HepG2 (cell line): ENCODE measurements around the gene STK40. TPM values are rescaled to one million over a fixed set of nuclear protein-coding genes. Genes with fewer than 3 reads are reported as not detected.

Source experiments
- ARID3A ChIP-seq: IDR thresholded peaks from 2 replicates; pipeline ENCODE4 v1.6.1; 2012; ENCODE audit warnings: low read depth, low read length, improper control_type of control experiment
- ARID5B ChIP-seq: IDR thresholded peaks from 2 replicates; pipeline ENCODE4 v1.4.0; 2020; ENCODE audit warnings: mild to moderate bottlenecking, missing genetic modification reagents
- HIC2 ChIP-seq: sonication (generic); formaldehyde crosslinking; IDR thresholded peaks from 2 replicates; pipeline ENCODE4 v1.9.0; 2022; ENCODE audit warnings: low read depth, missing genetic modification reagents
- KAT2B ChIP-seq: fragments of 150-350 bp; IDR thresholded peaks from 2 replicates; pipeline ENCODE4 v1.6.1; 2014; ENCODE audit warnings: low read depth, low read length, borderline replicate concordance
- LCORL ChIP-seq, 2 experiments: fragments of 450-650 bp in 1 of 2; sonication (generic) in 1 of 2; formaldehyde crosslinking in 1 of 2; IDR thresholded peaks; 2 replicates each; pipeline versions ENCODE4 v1.5.0 to v1.6.1; 2017 to 2020; ENCODE audit warnings: antibody characterized with exemption in 1 of 2, missing genetic modification reagents in 1 of 2
- PHF5A ChIP-seq: IDR thresholded peaks from one replicate; pipeline ENCODE4 v1.6.1; 2018; ENCODE audit warnings: low read depth, missing genetic modification reagents; ENCODE audit not compliant: unreplicated experiment
- POLR2AphosphoS5 ChIP-seq: IDR thresholded peaks from 2 replicates; pipeline ENCODE4 v1.6.1; 2012; ENCODE audit warnings: low read depth, low read length
- SIN3A ChIP-seq: IDR thresholded peaks from 2 replicates; pipeline ENCODE4 v1.6.1; 2011; ENCODE audit warnings: low read depth, mild to moderate bottlenecking, control low read depth, low read length, borderline replicate concordance
- TAF15 ChIP-seq: fragments of 200-400 bp; formaldehyde crosslinking; IDR thresholded peaks from one replicate; pipeline ENCODE4 v1.6.1; 2018; ENCODE audit warnings: mild to moderate bottlenecking, low read depth, low read length; ENCODE audit not compliant: poor library complexity, severe bottlenecking
- THAP11 ChIP-seq: IDR thresholded peaks from 2 replicates; pipeline ENCODE4 v1.6.1; 2016; ENCODE audit warnings: missing biosample characterization, missing genetic modification reagents
- ZBTB46 ChIP-seq: sonication (generic); formaldehyde crosslinking; IDR thresholded peaks from 2 replicates; pipeline ENCODE4 v1.4.0; 2020; ENCODE audit warnings: mild to moderate bottlenecking, missing genetic modification reagents, borderline replicate concordance
- ZNF230 ChIP-seq: sonication (generic); formaldehyde crosslinking; IDR thresholded peaks from 2 replicates; pipeline ENCODE4 v1.4.0; 2020; ENCODE audit warnings: mild to moderate bottlenecking, missing genetic modification reagents
- ZNF280B ChIP-seq: sonication (generic); formaldehyde crosslinking; IDR thresholded peaks from 2 replicates; pipeline ENCODE4 v1.5.0; 2020; ENCODE audit warnings: missing genetic modification reagents, mild to moderate bottlenecking, borderline replicate concordance
- ZNF83 ChIP-seq: sonication (generic); formaldehyde crosslinking; IDR thresholded peaks from 2 replicates; pipeline ENCODE4 v1.4.0; 2020; ENCODE audit warnings: missing genetic modification reagents, mild to moderate bottlenecking, borderline replicate concordance
- ZNF879 ChIP-seq: sonication (generic); formaldehyde crosslinking; IDR thresholded peaks from 2 replicates; pipeline ENCODE4 v1.8.1; 2023; ENCODE audit warnings: missing genetic modification reagents
- polyA plus RNA-seq, 8 experiments: library from polyadenylated mRNA; depleted of rRNA in 3 of 8; stranded (reverse) in 7 of 8; unstranded in 1 of 8; fragments of >200 nt; fragmentation: Illumina TruSeq in 4 of 8; extraction: Trizol in 4 of 8; gene quantifications; 2 replicates each; pipeline versions ENCODE4 v1.2.1 to v1.2.3, GENCODE V29; 2011 to 2016; ENCODE audit warnings: low read depth in 4 of 8, missing spikeins in 1 of 8, mixed read lengths in 1 of 8; ENCODE audit not compliant: insufficient read depth in 1 of 8
- total RNA-seq, 5 experiments: library from RNA; depleted of rRNA; stranded (reverse); fragments of >200 nt; fragmentation: Illumina TruSeq; extraction: Trizol; gene quantifications; 2 replicates each; pipeline ENCODE4 v1.2.3, GENCODE V29; 2016; ENCODE audit warnings: low read depth in 1 of 5

STK40 gene
- total and polyA plus RNA-seq, 2 of the 13 experiments (the other 11 are each of a cell fraction or from before 2014, with no cell fraction given), result 33.8 to 35.1 TPM

GRCh38 chr1:36386265-36387140 lies 779 bp upstream of the STK40 start (continued):
- peak; percentile 67 for TF ChIP-seq HIC2 (CRISPR knock-in tag)
- no peak for TF ChIP-seq KAT2B
- TF ChIP-seq ZNF879, result 0 out of 2 replicates have a peak, but pooled peaks have one; percentile 28
- peak; percentile 69 for TF ChIP-seq POLR2AphosphoS5
- peak; percentile 69; the same call in 1 of the 2 replicates for TF ChIP-seq ZNF230 (CRISPR knock-in tag)
- no peak for TF ChIP-seq PHF5A
- TF ChIP-seq THAP11 (CRISPR knock-in tag), result peak; percentile 34
- TF ChIP-seq ZNF83 (CRISPR knock-in tag), result no peak
- TF ChIP-seq ZNF280B (CRISPR knock-in tag), result 0 out of 2 replicates have a peak, but pooled peaks have one; percentile 58
- TF ChIP-seq ZBTB46, result 0 out of 2 replicates have a peak, but pooled peaks have one; percentile 13
- TF ChIP-seq ARID3A, result peak; percentile 71; the same call in 1 of the 2 replicates
- peak; percentile 58 for TF ChIP-seq ARID5B (CRISPR knock-in tag)
- no peak for TF ChIP-seq TAF15
- TF ChIP-seq SIN3A, result peak; percentile 83
- no peak for TF ChIP-seq LCORL (IDR thresholded peaks at IDR 0.05)
- peak; percentile 62; the same call in 1 of the 2 replicates for TF ChIP-seq LCORL (CRISPR knock-in tag; IDR thresholded peaks at IDR 0.05)
